Skeletal muscle tissue (tissue), 4 donors: ENCODE measurements around the gene SATB2. TPM values are rescaled to one million over a fixed set of nuclear protein-coding genes. Genes with fewer than 3 reads are reported as not detected.

Experiments used
- H3K27ac ChIP-seq: one replicate; pipeline ENCODE4 v1.7.0; 2013; ENCODE audit warnings: mild to moderate bottlenecking, low read depth, low read length, inconsistent platforms
- H3K27me3 ChIP-seq, 3 donors: one replicate each; pipeline ENCODE4 v1.7.0; 2013; ENCODE audit warnings: low read length in 3 of 3; ENCODE audit not compliant: control insufficient read depth in 3 of 3, insufficient read depth in 3 of 3
- H3K36me3 ChIP-seq, 3 donors: one replicate each; pipeline ENCODE4 v1.7.0; 2013; ENCODE audit warnings: low read length in 3 of 3; ENCODE audit not compliant: control insufficient read depth in 3 of 3, insufficient read depth in 3 of 3
- H3K4me1 ChIP-seq, 3 donors: one replicate each; pipeline ENCODE4 v1.7.0; 2013; ENCODE audit warnings: low read length in 3 of 3, mild to moderate bottlenecking in 3 of 3; ENCODE audit not compliant: control insufficient read depth in 3 of 3, insufficient read depth in 3 of 3
- H3K4me3 ChIP-seq, 3 donors: one replicate each; pipeline ENCODE4 v1.7.0; 2013; ENCODE audit warnings: low read length in 3 of 3
- H3K9ac ChIP-seq, 3 donors: one replicate each; pipeline ENCODE4 v1.7.0; 2013; ENCODE audit warnings: low read length in 3 of 3, mild to moderate bottlenecking in 3 of 3, moderate library complexity in 2 of 3, low read depth in 1 of 3
- H3K9me3 ChIP-seq, 3 donors: one replicate each; pipeline ENCODE4 v1.7.0; 2013; ENCODE audit warnings: low read length in 3 of 3; ENCODE audit not compliant: control insufficient read depth in 3 of 3
- total RNA-seq: library from RNA; depleted of rRNA; stranded (reverse); fragments of >200 nt; gene quantifications from one replicate; pipeline ENCODE4 v1.2.3, GENCODE V29; 2014
- donor health status: Osteomylitis.

The SATB2 gene
- total RNA-seq, 1 donor from 2014 or later = 3.7 TPM

- H3K9me3 ChIP-seq = no peaks in the 10 kb centered on the region
- no peak overlapping the region for H3K27ac ChIP-seq
- H3K36me3 ChIP-seq = no peaks in the 10 kb centered on the region
- H3K9ac ChIP-seq = no peak overlapping the region
- H3K4me1 ChIP-seq = no peaks in the 10 kb centered on the region
- no peaks in the 10 kb centered on the region for H3K27me3 ChIP-seq
- no peak overlapping the region for H3K4me3 ChIP-seq
These were observed 116.6 kb downstream of the SATB2 start for GRCh38 chr2:199341123-199341522.

- Histone ChIP-seq H3K4me1 (no peaks in the 10 kb centered on the region), H3K9ac (no peak overlapping the region), H3K9me3 (no peaks in the 10 kb centered on the region), H3K27me3 (no peaks in the 10 kb centered on the region), H3K27ac (no peak overlapping the region), H3K4me3 (no peak overlapping the region), H3K36me3 (no peaks in the 10 kb centered on the region)
These were observed 117.7 kb downstream of the SATB2 start for GRCh38 chr2:199339891-199340605.

- H3K9ac ChIP-seq = no peak overlapping the region
These were observed 121.2 kb downstream of the SATB2 start for GRCh38 chr2:199336546-199336945.

GRCh38 chr2:199335502-199335901 lies 122.2 kb downstream of the SATB2 start:
- H3K36me3 ChIP-seq = no peaks in the 10 kb centered on the region
- no peaks in the 10 kb centered on the region for H3K9me3 ChIP-seq
- H3K27me3 ChIP-seq = no peaks in the 10 kb centered on the region
- H3K4me1 ChIP-seq = no peaks in the 10 kb centered on the region
- H3K27ac ChIP-seq = no peak overlapping the region
- no peak overlapping the region for H3K4me3 ChIP-seq
- no peak overlapping the region for H3K9ac ChIP-seq

More at GRCh38 chr2:199336546-199336945, 121.2 kb downstream of the SATB2 start:
- Histone ChIP-seq H3K4me1 (no peaks in the 10 kb centered on the region), H3K9me3 (no peaks in the 10 kb centered on the region), H3K27ac (no peak overlapping the region), H3K27me3 (no peaks in the 10 kb centered on the region), H3K36me3 (no peaks in the 10 kb centered on the region), H3K4me3 (no peak overlapping the region)

GRCh38 chr2:199329466-199329865 lies 128.3 kb downstream of the SATB2 start:
- Histone ChIP-seq H3K9me3 (no peaks in the 10 kb centered on the region), H3K36me3 (no peaks in the 10 kb centered on the region), H3K9ac (no peak overlapping the region), H3K27me3 (no peaks in the 10 kb centered on the region), H3K27ac (no peak overlapping the region), H3K4me1 (no peaks in the 10 kb centered on the region), H3K4me3 (no peak overlapping the region)

GRCh38 chr2:199329031-199329430 lies 128.7 kb downstream of the SATB2 start:
- Histone ChIP-seq H3K4me1 (no peaks in the 10 kb centered on the region), H3K9me3 (no peaks in the 10 kb centered on the region), H3K27ac (no peak overlapping the region), H3K27me3 (no peaks in the 10 kb centered on the region), H3K9ac (no peak overlapping the region), H3K4me3 (no peak overlapping the region), H3K36me3 (no peaks in the 10 kb centered on the region)

GRCh38 chr2:199325881-199326280 lies 131.9 kb downstream of the SATB2 start:
- no peaks in the 10 kb centered on the region for H3K36me3 ChIP-seq
- no peaks in the 10 kb centered on the region for H3K4me1 ChIP-seq
- H3K27me3 ChIP-seq = no peaks in the 10 kb centered on the region
- no peak overlapping the region for H3K9ac ChIP-seq
- no peaks in the 10 kb centered on the region for H3K9me3 ChIP-seq
- no peak overlapping the region for H3K27ac ChIP-seq
- no peak overlapping the region for H3K4me3 ChIP-seq

GRCh38 chr2:199322151-199322550 lies 135.6 kb downstream of the SATB2 start:
- no peak overlapping the region for H3K27ac ChIP-seq
- no peaks in the 10 kb centered on the region for H3K27me3 ChIP-seq
- no peak overlapping the region for H3K9ac ChIP-seq
- H3K9me3 ChIP-seq = no peaks in the 10 kb centered on the region
- H3K36me3 ChIP-seq = no peaks in the 10 kb centered on the region
- H3K4me3 ChIP-seq = no peak overlapping the region
- H3K4me1 ChIP-seq = no peaks in the 10 kb centered on the region

GRCh38 chr2:199317646-199318045 lies 140.1 kb downstream of the SATB2 start:
- no peaks in the 10 kb centered on the region for H3K9me3 ChIP-seq
- H3K9ac ChIP-seq = no peak overlapping the region
- no peaks in the 10 kb centered on the region for H3K27me3 ChIP-seq
- no peaks in the 10 kb centered on the region for H3K36me3 ChIP-seq
- no peak overlapping the region for H3K4me3 ChIP-seq
- H3K27ac ChIP-seq = no peak overlapping the region
- H3K4me1 ChIP-seq = no peaks in the 10 kb centered on the region

GRCh38 chr2:199316851-199317250 lies 140.9 kb downstream of the SATB2 start:
- Histone ChIP-seq H3K27ac (no peak overlapping the region), H3K9me3 (no peaks in the 10 kb centered on the region), H3K9ac (no peak overlapping the region), H3K4me1 (no peaks in the 10 kb centered on the region), H3K36me3 (no peaks in the 10 kb centered on the region), H3K4me3 (no peak overlapping the region), H3K27me3 (no peaks in the 10 kb centered on the region)
